Measurements from ENCODE around the gene SMAGP. TPM values are rescaled to one million over a fixed set of nuclear protein-coding genes. Genes with fewer than 3 reads are reported as not detected.

SMAGP gene
- polyA plus RNA-seq, 1 donor (not counting 4 experiments of a cell fraction or from before 2014, with no cell fraction given): 52.1 TPM

DNA sequence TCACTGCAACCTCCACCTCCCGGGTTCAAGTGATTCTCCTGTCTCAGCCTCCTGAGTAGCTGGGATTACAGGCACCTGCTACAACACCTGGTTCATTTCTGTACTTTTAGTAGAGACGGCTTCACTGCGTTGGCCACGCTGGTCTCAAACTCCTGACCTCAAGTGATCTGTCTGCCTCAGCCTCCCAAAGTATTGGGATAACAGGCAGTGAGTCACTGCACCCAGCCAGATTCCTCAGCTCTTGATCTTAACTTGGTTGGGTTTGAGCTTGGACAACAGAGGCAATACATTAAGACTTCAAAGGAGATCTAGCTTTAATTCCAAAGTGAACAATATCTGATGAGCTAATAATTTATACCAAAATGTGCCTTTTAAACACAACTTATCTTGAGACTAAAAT, 25.9 kb downstream of the SMAGP start:
- no peak for FAIRE-seq
- H3K36me3 ChIP-seq (ENCODE audit: control insufficient read depth in 2 of 2, extremely low read depth in 1 of 2, insufficient read depth in 2 of 2, low read length in 2 of 2): peaks cover 30 to 53% of the 10 kb centered on the region in 2 experiments
- dilution Hi-C loops (cut with MboI; ENCODE audit: extremely low pct_ligation_motif_present, low sequenced_read_pairs): no loop called here

DNA sequence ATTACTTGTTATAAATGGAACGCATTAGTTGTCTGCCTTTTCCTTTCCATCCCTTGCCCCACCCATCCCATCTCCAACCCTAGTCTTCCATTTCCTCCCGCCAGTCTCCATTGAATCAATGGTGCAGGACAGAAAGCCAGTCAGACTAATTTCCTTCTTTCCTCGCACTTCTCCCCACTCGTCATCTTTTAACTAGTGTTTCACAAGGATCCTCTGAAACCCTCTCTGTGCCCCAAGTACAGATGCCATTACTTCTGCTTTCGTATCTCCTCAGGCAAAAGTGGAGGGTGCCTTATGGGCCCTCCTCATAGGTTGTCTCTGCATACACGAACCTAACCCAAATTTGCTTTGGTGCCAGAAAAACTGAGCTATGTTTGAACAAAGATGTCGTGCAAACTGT, 27.3 kb downstream of the SMAGP start:
- Histone ChIP-seq H3K9me3 (ENCODE audit: control insufficient read depth, low read depth, low read length) (no peaks in the 10 kb centered on the region), H3K27me3 (ENCODE audit: control insufficient read depth, extremely low read depth, insufficient read depth, low read length) (no peaks in the 10 kb centered on the region), H3K79me2 (ENCODE audit: control insufficient read depth, insufficient read depth, low read length) (peaks cover 23% of the 10 kb centered on the region), H3K4me2 (ENCODE audit: control insufficient read depth, extremely low read depth, insufficient read depth, low read depth, low read length) (no peak overlapping the region), H2AFZ (ENCODE audit: control insufficient read depth, low read length) (no peak overlapping the region), H3K27ac (ENCODE audit: control insufficient read depth, insufficient read depth, low read length) (no peak overlapping the region), H3K9ac (ENCODE audit: control insufficient read depth, extremely low read depth, insufficient read depth, low read length) (no peak overlapping the region), H3K4me1 (ENCODE audit: control insufficient read depth, extremely low read depth, insufficient read depth, low read length) (peaks cover 22% of the 10 kb centered on the region), H3K9me1 (ENCODE audit: control insufficient read depth, extremely low read depth, insufficient read depth, low read length) (peaks cover 3% of the 10 kb centered on the region), H3K4me3 (ENCODE audit: control insufficient read depth in 2 of 3, extremely low read depth in 1 of 3, insufficient read depth in 2 of 3, low read depth in 1 of 3, low read length in 3 of 3) (no peak overlapping the region), H3K36me3 (ENCODE audit: control insufficient read depth in 2 of 2, extremely low read depth in 1 of 2, insufficient read depth in 2 of 2, low read length in 2 of 2) (peaks cover 30 to 53% of the 10 kb centered on the region in 2 experiments), H4K20me1 (ENCODE audit: control insufficient read depth, extremely low read depth, insufficient read depth, low read length) (peaks cover 6% of the 10 kb centered on the region)
- dilution Hi-C loops (cut with MboI; ENCODE audit: extremely low pct_ligation_motif_present, low sequenced_read_pairs): no loop called here
- FAIRE-seq: no peak
- DNase-seq (ENCODE audit: low read depth, low spot score): no peak
- TF ChIP-seq, protein P1, sequence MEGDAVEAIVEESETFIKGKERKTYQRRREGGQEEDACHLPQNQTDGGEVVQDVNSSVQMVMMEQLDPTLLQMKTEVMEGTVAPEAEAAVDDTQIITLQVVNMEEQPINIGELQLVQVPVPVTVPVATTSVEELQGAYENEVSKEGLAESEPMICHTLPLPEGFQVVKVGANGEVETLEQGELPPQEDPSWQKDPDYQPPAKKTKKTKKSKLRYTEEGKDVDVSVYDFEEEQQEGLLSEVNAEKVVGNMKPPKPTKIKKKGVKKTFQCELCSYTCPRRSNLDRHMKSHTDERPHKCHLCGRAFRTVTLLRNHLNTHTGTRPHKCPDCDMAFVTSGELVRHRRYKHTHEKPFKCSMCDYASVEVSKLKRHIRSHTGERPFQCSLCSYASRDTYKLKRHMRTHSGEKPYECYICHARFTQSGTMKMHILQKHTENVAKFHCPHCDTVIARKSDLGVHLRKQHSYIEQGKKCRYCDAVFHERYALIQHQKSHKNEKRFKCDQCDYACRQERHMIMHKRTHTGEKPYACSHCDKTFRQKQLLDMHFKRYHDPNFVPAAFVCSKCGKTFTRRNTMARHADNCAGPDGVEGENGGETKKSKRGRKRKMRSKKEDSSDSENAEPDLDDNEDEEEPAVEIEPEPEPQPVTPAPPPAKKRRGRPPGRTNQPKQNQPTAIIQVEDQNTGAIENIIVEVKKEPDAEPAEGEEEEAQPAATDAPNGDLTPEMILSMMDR (optimal IDR thresholded peaks at IDR 0.05 in 1 of 3, IDR thresholded peaks at IDR 0.05 in 1 of 3, conservative IDR thresholded peaks at IDR 0.05 in 1 of 3; ENCODE audit: extremely low read depth in 1 of 3, insufficient read depth in 2 of 3, low read length in 3 of 3): no peak
- no peak for TF ChIP-seq EZH2 (IDR thresholded peaks at IDR 0.05; ENCODE audit: low read length)

More for the DNA sequence above, 25.9 kb downstream of the SMAGP start:
- no peak for TF ChIP-seq EZH2 (IDR thresholded peaks at IDR 0.05; ENCODE audit: low read length)
- TF ChIP-seq, protein P1 (optimal IDR thresholded peaks at IDR 0.05 in 1 of 3, IDR thresholded peaks at IDR 0.05 in 1 of 3, conservative IDR thresholded peaks at IDR 0.05 in 1 of 3; ENCODE audit: extremely low read depth in 1 of 3, insufficient read depth in 2 of 3, low read length in 3 of 3): no peak
- H3K4me2 ChIP-seq (ENCODE audit: control insufficient read depth, extremely low read depth, insufficient read depth, low read depth, low read length): no peak overlapping the region
- H3K4me3 ChIP-seq (ENCODE audit: control insufficient read depth in 2 of 3, extremely low read depth in 1 of 3, insufficient read depth in 2 of 3, low read depth in 1 of 3, low read length in 3 of 3): no peak overlapping the region
- no peak overlapping the region for H3K27ac ChIP-seq (ENCODE audit: control insufficient read depth, insufficient read depth, low read length)
- H3K79me2 ChIP-seq (ENCODE audit: control insufficient read depth, insufficient read depth, low read length): peaks cover 22% of the 10 kb centered on the region
- H3K9me1 ChIP-seq (ENCODE audit: control insufficient read depth, extremely low read depth, insufficient read depth, low read length): peaks cover 3% of the 10 kb centered on the region
- no peaks in the 10 kb centered on the region for H3K9me3 ChIP-seq (ENCODE audit: control insufficient read depth, low read depth, low read length)
- no peak overlapping the region for H3K9ac ChIP-seq (ENCODE audit: control insufficient read depth, extremely low read depth, insufficient read depth, low read length)
- peaks cover 17% of the 10 kb centered on the region for H3K4me1 ChIP-seq (ENCODE audit: control insufficient read depth, extremely low read depth, insufficient read depth, low read length)
- H4K20me1 ChIP-seq (ENCODE audit: control insufficient read depth, extremely low read depth, insufficient read depth, low read length): peaks cover 6% of the 10 kb centered on the region
- H2AFZ ChIP-seq (ENCODE audit: control insufficient read depth, low read length): no peak overlapping the region
- no peaks in the 10 kb centered on the region for H3K27me3 ChIP-seq (ENCODE audit: control insufficient read depth, extremely low read depth, insufficient read depth, low read length)
- no peak for DNase-seq (ENCODE audit: low read depth, low spot score)
